ENCODE data around the gene PRKD2.

- TF ChIP-seq POLR2A (IDR thresholded peaks at IDR 0.05; ENCODE audit: low read length) (no peak), GATA1 (IDR thresholded peaks at IDR 0.05; ENCODE audit: low read depth, low read length) (no peak)
Observed at GRCh38 chr19:46634656-46635218, 82.2 kb downstream of the PRKD2 start.
